CD4-positive, alpha-beta T cell treated with Interleukin-17A for 1 hour (primary cell): ENCODE data around the gene CFAP210.
A peak's percentile ranks its signal among the peaks of the same experiment; 100 is the strongest.

Source experiments
- DNase-seq: peaks from one replicate; pipeline ENCODE4 v3.0.0-alpha.2; 2020

CFAP210 gene, protein sequence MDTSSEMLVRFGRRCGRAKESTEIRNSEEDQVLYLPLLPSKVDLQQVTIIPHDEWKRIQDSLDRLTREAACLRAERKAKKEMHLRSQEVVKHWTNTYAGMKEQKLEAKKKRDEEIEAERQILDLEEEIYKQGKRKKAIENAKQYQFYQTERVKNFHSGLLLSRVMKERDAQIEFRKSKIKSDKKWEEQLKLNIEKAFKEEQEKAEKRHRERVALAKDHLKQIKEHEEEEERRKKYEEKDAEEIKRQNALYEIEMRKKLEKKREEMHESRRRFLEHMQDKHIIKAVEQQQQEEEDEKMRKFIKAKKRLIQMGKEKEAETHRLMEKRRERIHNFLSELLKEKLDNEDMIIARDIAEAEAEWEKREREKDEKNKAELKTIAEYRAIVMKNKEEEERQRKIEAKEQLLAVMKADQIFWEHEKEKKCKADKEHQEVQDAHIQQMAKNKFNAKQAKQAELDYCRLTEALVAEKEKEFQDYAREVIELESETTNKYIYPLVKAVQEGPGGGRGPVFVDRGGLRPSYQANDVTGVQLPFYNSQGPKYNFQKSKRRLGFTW

DNA sequence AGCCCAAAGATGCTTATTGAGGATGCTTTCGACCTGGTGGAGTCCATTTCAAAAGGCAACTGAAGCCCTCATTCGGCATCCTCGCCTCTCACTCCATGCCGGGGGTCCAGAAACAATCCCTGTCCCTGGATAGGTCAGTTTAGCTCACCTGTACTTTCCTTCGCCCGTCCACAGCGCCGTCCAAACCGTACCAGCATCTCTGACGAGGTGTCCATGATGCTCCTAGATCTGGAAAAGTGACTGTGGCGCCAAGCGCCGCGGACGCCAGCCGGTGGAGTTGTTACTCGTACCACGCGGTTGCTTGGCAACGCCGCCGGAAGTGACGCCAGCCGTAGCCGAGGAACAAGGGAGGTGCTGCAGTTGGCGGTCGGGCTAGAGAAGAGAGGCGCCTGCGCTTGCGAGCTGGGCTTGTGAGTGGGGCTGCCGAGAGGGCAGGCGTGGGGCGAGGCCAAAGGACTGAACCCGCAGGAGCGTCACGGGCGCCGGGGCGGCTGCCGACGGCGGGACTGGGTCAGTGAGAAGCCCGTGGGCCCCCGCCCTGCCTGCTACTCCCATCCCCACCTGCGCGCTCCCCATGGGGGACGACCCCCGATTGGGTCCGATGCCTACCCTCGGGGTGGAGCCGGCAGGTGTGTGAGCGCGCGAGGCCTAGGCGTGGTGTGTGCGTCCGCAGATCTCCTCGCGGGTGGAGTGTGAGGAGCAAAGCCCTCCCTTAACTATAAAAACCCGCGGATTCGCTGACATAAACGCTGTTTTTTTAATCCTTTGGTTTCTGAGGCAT, at the start of gene CFAP210, which contains the start of gene PHOSPHO2:
Gene CFAP210, minus strand, starts transcription at position 293 of the 781 bp plus-strand sequence. Its CDS starts 78 bp downstream, at position 215.
Gene PHOSPHO2, plus strand, starts transcription at position 357 of the 781 bp plus-strand sequence. CDS start 6,503 bp downstream, outside the sequence.
- DNase-seq, result peak; percentile 99

DNA sequence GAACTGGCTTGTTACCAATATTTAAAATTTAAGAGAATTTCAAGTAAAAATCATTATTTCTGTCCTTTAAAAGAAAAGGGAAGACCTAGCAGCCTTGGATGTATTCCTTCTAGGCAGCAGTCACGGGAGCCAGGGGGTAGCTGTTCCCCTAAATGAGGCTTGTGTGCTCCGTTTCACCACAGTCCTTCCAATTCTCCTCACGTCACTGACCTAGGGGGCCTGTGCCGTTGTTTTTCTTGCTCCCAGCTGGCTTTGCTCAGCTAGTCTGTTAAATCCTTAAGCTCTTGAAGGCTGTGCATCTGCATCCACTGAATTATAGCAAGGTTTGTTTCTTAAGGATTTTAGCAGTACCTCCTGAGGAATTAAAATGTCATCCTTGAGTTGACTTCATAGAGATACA, 49.3 kb upstream of the CFAP210 start:
- no peak for DNase-seq

DNA sequence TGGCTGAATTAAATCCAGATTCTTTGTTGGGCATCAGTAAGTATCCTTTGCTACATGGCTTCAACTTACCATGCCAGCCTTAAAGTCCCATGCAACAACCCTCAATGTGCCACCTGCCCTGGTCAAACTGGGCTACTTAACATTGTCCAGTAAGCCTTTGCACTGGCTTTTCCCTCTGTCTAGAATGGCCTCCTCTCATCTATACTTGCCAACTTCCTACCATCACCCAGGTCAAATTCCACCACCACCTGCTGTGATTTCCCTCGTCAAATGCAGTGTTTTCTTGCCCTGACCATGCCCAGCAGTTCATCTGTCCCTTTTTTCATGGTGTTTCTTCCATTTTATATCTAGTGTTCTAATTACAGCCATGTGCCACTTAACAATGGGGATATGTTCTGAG, 45.1 kb upstream of the CFAP210 start:
- no peak for DNase-seq

DNA sequence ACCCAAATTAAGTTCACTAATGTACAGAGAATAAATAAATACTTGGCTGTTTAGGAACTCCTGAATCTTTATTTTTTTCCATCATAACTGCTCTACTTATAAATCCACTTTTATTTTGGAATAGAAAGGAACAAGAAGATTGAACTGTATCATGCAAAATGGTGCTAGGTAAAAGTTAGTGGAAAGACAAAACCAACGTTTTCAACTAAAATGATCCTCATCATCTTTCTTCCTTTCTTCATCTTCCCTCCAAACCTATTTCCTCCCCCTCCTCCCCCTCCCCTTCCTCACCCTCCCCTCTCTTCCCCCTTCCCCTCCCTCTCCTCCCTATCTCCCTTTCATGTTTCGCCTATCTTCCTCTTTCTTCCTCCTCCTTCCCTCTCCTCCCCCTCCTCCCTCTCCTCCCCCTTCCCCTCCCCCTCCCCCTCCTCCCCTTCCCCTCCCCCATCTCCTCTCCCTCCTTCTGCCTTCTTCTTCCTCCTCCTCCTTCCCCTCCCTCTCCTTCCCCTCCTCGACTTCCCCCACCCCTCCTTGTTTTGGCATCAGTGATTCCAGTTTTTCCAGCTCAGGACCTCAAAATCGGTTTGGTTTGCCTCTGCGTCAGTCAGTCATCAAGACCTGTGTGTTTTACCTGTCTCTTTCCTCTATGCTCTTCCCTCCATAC, 44.5 kb upstream of the CFAP210 start:
- no peak for DNase-seq

- DNase-seq, result no peak
Measured at GRCh38 chr2:169736902-169737301, 42.7 kb upstream of the CFAP210 start.

GRCh38 chr2:169735623-169736022, 41.4 kb upstream of the CFAP210 start:
- DNase-seq, result no peak

GRCh38 chr2:169734169-169734847, 40.1 kb upstream of the CFAP210 start:
- DNase-seq, result no peak

DNA sequence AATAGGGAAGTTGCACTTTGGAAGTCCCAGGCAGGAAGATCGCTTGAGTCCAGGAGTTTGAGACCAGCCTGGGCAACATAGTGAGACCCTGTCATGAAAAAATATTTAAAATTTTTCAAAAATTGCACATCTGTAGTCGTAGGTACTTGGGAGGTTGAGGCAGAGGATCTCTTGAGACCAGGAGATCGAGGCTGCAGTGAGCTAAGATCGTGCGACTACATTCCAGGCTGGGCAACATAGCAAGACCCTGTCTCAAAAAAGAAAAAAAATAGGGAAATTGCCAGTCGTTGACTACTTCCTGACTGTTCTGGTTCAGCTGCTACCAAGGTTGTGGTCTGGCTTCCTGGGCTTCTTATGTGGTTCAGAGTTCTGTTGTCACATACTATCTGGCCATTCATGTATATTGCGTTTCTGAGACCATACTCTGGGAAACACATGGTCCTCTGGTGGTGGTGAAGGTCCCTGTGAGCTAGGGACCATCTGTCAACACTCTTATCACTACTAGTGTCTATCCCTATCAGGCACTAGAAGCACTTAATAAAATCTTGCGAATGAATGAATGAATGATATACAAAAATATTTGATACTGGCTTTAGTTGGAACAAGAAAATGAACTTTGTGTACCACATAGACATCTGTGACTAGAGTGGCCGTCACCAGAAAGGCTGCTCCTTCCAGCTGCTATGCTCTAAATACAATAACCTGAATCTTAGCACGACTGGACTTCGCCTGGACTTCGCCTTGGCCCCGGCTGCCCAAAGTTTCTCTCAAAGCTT, 38.6 kb upstream of the CFAP210 start:
- no peak for DNase-seq

DNA sequence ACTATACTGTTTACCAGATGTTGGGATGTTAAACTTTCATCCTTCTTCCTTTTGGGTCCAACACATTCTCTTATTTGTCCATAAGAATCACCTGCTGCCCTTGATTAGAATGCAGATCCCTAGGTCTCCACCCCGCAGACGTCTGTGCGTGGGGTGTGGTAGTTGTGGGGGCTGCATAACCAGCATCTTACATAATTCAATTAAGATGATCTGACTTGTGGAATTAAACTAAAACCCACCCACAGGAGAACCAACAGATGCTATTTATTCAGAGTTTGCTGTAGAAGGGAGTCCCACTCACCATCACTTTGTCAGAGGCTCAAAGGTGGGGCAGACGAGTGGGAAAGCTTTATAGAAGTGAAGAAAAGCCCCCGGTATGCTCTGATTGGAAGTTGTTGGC, 37.9 kb upstream of the CFAP210 start:
- no peak for DNase-seq

DNA sequence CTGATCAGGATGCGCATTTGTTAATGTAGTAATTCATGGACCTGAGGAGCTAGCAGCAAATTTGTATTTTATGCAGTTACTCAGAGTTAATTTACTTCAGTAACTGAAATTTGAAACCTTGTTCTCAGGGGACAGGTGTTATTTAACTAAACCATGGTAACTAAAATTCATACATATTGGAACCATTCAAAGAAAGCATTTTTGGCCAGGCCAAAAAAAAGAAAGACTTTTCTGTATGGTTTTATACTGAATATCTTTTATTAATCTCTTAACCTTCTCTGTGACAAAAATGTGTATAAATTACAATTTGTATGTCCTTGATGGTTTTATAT, 35.0 kb upstream of the CFAP210 start:
- DNase-seq, result no peak

DNA sequence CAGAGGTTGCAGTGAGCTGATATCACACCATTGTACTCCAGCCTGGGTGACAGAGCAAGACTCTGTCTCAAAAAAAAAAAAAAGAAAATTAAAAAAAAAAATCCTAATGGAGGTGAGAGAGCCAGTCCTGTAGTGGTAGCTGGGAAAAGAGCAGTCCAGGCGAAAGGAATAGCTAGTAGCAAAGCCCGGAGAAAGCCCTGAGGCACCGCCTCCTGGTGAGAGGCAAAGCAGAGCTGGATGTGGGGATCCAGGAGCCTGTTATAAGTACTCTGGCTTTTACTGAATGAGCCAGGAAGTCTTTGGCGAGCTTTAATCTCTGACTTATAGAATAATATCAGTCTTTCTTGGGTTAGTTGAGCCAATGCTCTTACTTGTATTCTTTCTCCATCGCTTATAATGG, 32.9 kb upstream of the CFAP210 start:
- no peak for DNase-seq

DNA sequence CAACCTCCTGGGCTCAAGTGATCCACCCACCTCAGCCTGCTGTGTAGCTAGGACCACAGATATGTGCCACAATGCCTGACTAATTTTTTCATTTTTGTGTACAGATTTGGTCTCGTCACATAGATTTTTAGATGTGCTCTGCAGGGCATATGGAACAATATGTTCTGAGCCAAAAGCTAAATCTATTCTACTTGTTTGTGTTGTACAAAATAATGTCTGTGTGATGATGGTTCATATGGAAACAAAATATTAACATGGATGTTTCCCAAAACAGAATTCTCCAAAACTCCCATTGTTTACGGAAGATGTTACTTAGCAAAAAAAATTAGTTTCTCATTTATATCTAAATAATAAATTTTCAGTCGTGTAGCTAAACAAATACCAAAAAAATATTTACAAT, 26.8 kb upstream of the CFAP210 start:
- DNase-seq, result no peak

DNA sequence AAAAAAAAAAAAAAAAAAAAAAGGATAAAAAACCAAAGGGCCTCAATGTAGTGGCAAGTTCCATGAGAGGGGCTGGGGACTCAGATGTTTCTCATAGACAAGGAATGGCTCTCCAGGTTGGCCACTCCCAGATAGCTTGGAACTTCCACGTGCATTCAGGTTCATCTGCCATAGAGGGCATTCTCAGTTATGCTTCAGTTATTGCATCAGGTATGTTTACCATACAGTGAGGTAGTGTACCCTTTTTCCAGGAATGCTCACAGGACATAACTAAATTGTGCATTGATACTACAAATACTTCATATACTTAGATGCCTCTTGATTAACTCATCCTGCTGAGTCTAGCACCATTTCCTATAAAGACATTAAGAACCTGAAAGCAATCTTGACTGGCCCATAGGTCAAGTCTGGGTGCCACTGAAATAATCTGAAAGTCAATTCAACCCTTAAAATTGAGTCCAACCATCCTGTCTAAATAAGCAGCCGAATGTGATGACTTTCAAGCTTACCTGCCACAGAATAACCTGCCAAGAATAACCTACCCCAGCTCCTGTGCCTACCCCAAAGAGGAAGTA, 24.8 kb upstream of the CFAP210 start:
- DNase-seq, result no peak

DNA sequence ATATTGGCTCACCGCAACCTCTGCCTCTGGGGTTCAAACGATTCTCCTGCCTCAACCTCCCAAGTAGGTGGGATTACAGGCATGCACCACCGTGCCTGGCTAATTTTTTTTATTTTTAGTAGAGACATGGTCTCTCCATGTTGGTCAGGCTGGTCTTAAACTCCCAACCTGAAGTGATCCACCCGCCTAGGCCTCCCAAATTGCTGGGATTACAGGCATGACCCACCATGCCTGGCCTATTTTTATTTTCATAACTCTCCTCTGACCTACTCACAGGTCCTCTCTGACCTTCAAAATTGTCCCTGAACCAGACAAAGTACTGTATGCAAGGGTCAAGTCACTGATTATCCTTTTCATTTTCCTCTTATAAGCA, 23.5 kb upstream of the CFAP210 start:
- DNase-seq, result no peak

DNA sequence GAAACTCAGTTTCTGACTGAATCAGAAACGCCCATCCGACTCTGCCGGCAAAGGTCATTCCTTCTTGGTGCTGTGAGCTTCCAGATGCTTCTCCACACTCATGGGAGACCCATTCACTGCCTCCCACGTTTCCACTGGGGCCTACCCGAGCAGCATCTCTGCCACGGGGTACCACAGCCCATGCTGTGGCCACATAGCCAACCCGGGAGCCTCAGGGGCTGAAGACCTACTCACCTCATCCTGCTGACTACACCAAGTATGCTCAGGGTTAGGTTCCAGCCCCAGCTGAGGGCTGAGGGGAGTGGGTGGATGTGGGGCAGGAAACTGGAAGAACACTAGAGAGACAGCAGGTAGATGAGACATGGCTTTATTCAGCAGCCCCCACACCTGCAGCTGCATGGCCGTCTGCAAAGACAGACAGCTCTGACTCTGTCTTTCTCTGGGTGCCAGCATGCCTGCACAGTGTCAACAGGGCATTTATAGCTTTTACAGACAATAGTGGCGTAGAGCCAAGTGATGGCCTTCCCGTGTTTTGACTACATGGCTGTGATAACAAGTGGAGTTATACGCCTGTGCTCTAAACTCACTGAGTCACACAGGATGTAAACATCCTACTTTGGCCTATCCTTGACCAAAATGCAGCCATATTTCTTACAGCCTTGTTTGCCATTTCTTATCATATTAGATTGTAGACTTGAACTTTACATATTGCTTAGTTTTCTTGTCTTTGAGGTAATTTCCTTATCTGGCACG, 22.9 kb upstream of the CFAP210 start:
- no peak for DNase-seq

- DNase-seq, result no peak
Measured at GRCh38 chr2:169716238-169716886, 22.2 kb upstream of the CFAP210 start.

- no peak for DNase-seq
Measured at GRCh38 chr2:169715379-169716237, 21.4 kb upstream of the CFAP210 start.

GRCh38 chr2:169714699-169715098, 20.5 kb upstream of the CFAP210 start:
- no peak for DNase-seq

GRCh38 chr2:169713331-169713730, 19.1 kb upstream of the CFAP210 start:
- DNase-seq, result no peak
